ENCODE results near the gene ESPN.

The ESPN gene

GRCh38 chr1:6475381-6476133 lies 51.0 kb downstream of the ESPN start:
- H3K36me3 ChIP-seq (ENCODE audit: control insufficient read depth in 2 of 2, insufficient read depth in 1 of 2, low read length in 2 of 2) = peaks cover 0 to 28% of the 10 kb centered on the region in 2 experiments; a peak in 1 of 3 replicates
- TF ChIP-seq PATZ1 (tag by site-specific recombination; IDR thresholded peaks at IDR 0.05) (no peak), ZNF2 (tag by site-specific recombination; IDR thresholded peaks at IDR 0.05) (0 out of 2 replicates have a peak, but pooled peaks have one; percentile 34), KLF17 (tag by site-specific recombination; IDR thresholded peaks at IDR 0.05) (peak; percentile 84), ZNF501 (tag by site-specific recombination; IDR thresholded peaks at IDR 0.05) (peak; percentile 46; the same call in 1 of the 2 replicates), GFI1B (tag by site-specific recombination; IDR thresholded peaks at IDR 0.05) (no peak), ZNF155 (tag by site-specific recombination; IDR thresholded peaks at IDR 0.05) (no peak), PBX3 (CRISPR knock-in tag; IDR thresholded peaks at IDR 0.05) (0 out of 2 replicates have a peak, but pooled peaks have one; percentile 38), ZNF548 (tag by site-specific recombination; IDR thresholded peaks at IDR 0.05) (no peak), KLF8 (tag by site-specific recombination; IDR thresholded peaks at IDR 0.05) (peak; percentile 65; the same call in 1 of the 2 replicates), PRDM10 (tag by site-specific recombination; IDR thresholded peaks at IDR 0.05) (peak; percentile 85), CTCF (tag by site-specific recombination; IDR thresholded peaks at IDR 0.05) (peak; percentile 84), IKZF3 (tag by site-specific recombination; IDR thresholded peaks at IDR 0.05) (0 out of 2 replicates have a peak, but pooled peaks have one; percentile 3), SP7 (tag by site-specific recombination; IDR thresholded peaks at IDR 0.05) (peak; percentile 59), ZEB2 (tag by site-specific recombination; IDR thresholded peaks at IDR 0.05) (peak; percentile 80), ZBTB8A (tag by site-specific recombination; IDR thresholded peaks at IDR 0.05) (peak; percentile 17; the same call in 1 of the 2 replicates), ZBTB26 (tag by site-specific recombination; optimal IDR thresholded peaks at IDR 0.05) (peak; percentile 17), EGR2 (tag by site-specific recombination; IDR thresholded peaks at IDR 0.05; ENCODE audit: low read depth) (peak; percentile 61; the same call in 1 of the 2 replicates), GLIS2 (tag by site-specific recombination; IDR thresholded peaks at IDR 0.05) (peak; percentile 35; the same call in 1 of the 2 replicates), ZIC2 (tag by site-specific recombination; IDR thresholded peaks at IDR 0.05) (peak; percentile 64), ZNF341 (tag by site-specific recombination; IDR thresholded peaks at IDR 0.05; ENCODE audit: low read depth) (no peak), ZNF624 (tag by site-specific recombination; IDR thresholded peaks at IDR 0.05) (no peak), ZNF600 (tag by site-specific recombination; IDR thresholded peaks at IDR 0.05) (peak; percentile 80), ZFHX2 (tag by site-specific recombination; conservative IDR thresholded peaks at IDR 0.05) (peak; percentile 81)
- no peaks in the 10 kb centered on the region for H3K4me1 ChIP-seq (ENCODE audit: control insufficient read depth, insufficient read depth, low read length)
- ChIA-PET POLR2A (no interaction called here), CTCF (interaction anchor here (0.6 to 3.4 kb wide), 12 partner anchors 7 to 228 kb away, joined by 3 to 19 read pairs (median 4); partner anchors contain the start of gene TNFRSF25)
- no peak overlapping the region for H3K27ac ChIP-seq (ENCODE audit: extremely low read depth, low read depth, low read length)
- H3K9me3 ChIP-seq (ENCODE audit: control insufficient read depth, insufficient read depth, low read depth, low read length) = no peaks in the 10 kb centered on the region
- H3K4me3 ChIP-seq (ENCODE audit: low read depth, low read length) = no peak overlapping the region
